GM11168 (cell line): Measurements from ENCODE around the gene DLL4.

ENCODE experiments used
- in situ Hi-C: fragments of 300-500 bp; cut with MboI; formaldehyde crosslinking; loops from one replicate; pipeline ENCODE4 v1.12.0; 2022; ENCODE audit warnings: low sequenced_read_pairs; ENCODE audit not compliant: unreplicated experiment

DLL4 gene

DNA sequence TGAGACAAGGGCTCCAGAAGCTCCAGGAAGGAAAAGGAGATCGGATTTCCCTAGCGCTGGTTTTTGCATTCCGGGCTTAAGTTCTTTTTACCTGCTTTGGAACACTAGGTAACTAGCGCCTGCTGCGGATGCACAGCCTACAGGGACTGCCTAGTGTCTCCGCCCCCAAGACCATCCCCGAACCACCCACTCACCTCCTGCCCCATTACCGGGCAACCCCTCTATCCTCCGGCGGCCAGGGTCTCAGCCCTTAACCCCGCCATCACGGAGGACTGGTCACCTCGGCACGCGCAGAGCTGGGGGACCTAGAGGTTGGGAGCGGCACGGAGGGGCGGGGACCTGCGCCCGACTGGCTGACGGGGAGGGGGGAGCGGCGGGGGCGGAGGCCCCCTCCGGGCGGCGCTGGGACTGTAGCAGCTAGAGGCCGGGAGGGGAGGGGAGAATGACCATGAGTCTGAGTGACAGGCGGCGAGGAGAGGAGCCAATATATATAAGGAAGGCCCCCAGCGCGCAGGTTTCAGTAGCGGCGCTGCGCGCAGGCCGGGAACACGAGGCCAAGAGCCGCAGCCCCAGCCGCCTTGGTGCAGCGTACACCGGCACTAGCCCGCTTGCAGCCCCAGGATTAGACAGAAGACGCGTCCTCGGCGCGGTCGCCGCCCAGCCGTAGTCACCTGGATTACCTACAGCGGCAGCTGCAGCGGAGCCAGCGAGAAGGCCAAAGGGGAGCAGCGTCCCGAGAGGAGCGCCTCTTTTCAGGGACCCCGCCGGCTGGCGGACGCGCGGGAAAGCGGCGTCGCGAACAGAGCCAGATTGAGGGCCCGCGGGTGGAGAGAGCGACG, at the start of gene DLL4:
Gene DLL4 (plus strand): TSS at position 520 of the 839 bp plus-strand sequence. CDS start 329 bp downstream, outside the sequence.
- in situ Hi-C loops: no loop called here

DNA sequence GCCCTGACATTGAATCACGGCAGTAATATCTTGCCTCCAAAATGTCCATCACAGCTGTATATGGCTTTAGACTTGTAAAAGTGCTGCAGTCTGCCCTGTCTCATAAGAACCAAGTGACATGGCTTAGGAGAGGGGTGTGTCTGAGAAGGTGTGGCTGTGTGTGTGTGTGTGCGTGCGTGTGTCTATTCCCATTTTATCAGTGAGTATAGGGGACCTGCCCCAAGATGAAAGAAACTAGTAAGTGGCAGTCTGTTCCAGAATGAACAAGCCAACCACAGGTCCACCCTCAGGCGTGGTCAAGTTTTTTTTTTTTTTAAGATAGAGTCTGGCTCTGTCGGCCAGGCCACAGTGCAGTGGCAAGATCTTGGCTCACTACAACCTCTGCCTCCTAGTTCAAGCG, 49.5 kb upstream of the DLL4 start:
- in situ Hi-C loops: no loop called here

DNA sequence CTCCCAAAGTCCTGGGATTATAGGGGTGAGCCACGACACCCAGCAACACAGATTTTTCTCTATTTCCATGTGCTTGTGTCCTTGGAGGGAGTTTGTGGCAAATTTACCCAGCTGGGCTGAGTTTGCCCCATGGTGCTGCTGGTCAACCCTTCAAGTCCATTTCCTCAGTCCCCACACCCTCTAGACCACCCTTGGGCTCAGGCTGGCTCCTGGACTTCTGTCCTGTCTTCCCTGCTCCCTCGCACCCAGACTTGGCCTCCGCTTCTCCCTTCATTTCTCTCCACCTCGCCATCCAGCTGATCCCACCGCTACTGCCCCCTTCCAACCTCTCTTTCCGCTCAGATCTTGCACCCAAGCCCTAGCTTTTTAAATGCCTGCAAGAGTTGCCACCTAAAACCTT, 47.8 kb upstream of the DLL4 start:
- in situ Hi-C loops: no loop called here

DNA sequence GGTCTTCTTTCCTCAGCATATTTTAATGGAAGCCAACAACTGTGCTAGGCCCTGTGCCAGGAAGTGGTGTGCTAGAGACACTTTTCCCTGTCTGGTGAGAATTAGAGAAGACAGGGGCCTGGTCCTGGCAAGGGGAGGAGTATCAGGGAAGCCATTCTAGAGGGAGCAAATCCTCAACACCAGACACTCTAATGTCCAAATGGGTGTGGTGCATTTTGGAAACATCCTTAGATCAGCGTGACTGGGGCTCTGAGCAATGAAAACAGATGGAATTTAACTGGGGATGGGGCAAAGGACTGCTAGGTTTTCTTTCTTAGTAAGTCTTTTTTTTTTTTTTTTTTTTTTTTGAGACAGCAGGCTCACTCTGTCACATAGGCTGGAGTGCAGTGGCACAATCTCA, 42.6 kb upstream of the DLL4 start:
- in situ Hi-C loops: no loop called here

DNA sequence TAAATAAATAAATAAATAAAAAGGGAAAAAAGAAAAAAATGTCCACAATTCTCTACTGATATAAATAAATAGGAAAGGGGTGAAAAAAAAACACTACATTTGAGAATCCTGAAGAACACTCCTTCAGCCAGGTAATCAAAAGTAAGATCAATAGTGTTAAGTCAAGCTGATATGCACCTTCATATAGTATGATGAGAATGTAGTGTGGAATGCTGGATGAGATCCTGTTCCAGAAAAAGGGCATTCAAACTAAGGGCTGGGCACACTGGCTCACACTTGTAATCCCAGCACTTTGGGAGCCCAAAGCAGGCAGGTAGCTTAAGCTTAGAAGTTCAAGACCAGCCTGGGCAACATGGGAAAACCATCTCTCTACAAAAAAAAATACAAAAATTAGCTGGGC, 40.0 kb upstream of the DLL4 start:
- in situ Hi-C loops: no loop called here

DNA sequence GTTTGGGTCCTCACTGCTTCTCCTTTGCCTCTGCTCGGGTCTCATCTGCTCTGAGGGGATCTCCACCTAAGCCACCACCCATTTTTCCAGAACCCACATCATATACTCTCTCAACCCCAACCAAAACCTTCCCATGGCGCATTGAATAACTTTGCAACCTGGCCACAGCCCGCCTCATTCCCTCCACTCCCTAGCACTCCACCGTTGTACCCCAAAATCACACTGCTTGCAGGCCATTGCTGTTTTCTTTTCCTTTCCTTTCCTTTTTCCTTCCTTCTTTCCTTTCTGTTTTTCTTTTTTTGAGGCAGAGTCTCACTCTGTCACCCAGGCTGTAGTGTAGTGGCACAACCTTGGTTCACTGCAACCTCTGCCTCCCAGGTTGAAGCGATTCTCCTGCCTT, 38.0 kb upstream of the DLL4 start:
- in situ Hi-C loops: loop anchor here (5.0 kb wide), 1 partner anchor 34 kb away; no protein-coding TSS in a partner anchor

DNA sequence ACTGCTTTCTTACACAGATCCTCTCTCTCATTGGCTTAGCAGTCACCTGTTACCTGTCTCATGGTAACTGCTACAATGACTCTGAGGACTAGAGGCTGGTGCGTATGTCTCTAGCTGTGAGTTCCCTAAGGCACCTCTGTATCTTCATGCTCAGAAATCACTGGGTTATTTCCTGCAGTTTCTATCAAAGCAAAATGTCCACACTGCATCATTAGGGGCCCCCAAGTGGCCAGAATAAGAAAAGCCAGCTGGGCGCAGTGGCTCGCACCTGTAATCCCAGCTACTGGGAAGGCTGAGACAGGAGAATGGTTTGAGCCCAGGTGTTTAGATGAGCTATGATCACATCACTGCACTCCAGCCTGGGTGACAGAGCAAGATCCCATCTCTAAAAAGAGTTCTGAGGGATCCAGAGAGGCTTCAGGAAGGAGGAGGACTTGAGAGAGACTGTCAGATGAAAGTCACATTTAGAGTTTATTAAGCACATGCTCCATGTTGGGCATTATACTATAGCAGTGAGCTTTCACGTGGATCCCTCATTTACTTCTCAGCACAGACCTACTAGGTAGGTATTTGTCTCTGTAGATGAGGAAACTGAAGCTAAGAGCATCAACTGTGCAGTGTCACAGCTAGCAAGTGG, 37.2 kb upstream of the DLL4 start:
- in situ Hi-C loops: loop anchor here (5.0 kb wide), 1 partner anchor 35 kb away; no protein-coding TSS in a partner anchor

DNA sequence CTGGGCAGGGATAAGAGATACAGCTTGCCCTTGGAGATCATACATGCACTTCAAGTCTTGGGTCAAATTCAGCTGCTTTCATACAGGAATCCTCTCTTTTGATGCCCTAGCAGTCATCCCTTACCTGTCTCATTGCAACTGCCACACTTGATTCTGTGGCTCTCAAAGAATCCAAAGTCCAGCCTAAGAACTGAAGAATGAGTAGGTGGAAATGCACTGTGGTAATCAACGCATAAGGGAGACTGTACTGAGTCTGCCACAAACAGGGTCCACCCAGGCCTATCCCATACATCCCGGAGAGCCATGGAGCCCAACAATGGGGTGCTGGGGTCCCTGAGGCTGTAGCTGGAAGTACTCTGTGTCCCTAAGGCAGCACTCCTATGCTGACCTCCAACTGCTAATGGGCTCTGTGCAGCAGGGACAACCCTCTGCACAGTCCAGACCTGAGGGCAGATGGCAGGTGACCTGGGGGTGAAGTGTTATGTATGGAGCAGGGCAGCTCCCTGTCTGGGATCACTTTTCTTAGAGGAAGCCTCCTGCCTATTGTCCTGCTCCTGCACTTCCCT, 36.6 kb upstream of the DLL4 start:
- in situ Hi-C loops: loop anchor here (5.0 kb wide), 1 partner anchor 35 kb away; no protein-coding TSS in a partner anchor

DNA sequence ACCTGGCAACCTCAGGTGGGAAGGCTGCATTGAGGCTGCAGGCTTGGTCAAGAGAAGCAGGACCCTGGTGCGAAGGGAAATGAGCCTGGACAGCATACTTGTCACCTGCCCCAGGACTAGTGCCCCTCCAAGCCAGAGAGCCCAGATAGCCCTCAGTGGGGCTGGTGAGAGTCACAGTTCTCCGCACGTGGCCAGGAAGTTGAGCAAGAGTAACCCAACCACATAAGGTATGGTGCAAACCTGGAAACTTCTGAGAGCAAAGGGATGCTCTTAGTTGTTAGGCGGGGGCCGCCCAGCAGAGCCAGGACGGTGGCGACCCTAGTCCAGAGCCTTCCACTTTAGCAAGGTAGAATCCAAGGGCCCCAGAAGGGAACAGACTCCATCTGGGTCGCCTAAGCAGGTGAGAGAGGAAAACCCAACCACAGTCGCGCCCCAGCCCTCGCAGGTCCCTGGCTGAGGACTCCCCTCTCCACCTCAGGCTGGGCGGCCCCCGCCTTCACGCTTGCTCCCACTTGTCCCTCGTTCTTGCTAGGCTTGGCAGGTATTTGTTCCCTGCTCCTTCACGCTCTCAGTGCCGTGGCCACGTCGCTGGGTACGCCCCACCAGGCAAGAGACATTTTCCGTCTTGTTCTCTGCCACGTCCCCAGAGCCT, 36.0 kb upstream of the DLL4 start:
- in situ Hi-C loops: loop anchor here (5.0 kb wide), 1 partner anchor 36 kb away; no protein-coding TSS in a partner anchor

DNA sequence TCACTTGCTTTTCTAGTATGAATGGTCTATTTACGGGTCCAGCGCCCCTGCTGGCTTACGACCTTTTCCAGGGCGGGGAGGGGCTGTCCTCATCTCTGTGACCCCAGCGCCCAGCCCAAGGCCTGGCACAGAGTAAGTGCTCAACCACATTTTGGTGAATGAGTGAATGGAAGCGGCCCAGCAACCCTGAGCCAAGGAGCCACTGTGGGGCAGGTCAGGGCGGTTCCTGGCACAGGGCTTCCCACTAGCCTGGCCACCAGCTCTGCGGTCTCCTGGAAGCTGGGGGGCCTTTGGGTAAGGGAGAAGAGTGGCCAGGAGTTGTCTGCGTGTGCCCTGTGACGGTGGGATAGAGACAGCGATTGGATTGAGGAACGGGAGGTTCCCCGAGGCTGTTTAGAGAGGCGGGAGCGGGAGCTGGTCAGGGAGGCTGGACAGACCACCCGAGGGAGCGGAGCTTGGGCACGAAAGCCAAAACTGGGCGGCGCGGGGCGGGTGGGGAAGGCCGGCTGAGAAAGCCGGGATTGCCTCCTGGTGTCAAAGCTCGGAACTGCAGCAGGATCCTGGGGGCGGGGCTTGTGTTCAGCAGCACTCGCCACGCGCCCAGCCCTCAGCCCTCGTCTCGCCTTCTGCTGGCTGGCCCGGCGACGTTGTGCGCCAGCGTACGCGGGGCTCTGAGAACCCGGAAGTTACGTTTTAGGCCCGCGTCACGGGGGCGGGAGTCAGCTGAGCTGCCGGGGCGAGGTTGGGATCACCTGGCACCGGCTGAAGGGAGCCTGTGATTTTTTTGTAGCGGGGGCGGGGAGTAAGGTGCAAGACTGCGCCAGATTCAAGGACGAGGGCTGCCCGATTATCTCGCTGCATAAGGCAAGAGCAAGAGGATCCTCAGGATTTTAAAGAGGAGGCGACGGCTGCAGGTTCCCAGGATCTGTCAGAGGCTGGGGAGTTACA, 35.1 kb upstream of the DLL4 start, which contains the start of gene VPS18:
Gene VPS18 (plus strand): TSS at position 718 of the 948 bp plus-strand sequence. CDS start 319 bp downstream, outside the sequence.
- in situ Hi-C loops: loop anchor here (5.0 kb wide), 1 partner anchor 37 kb away; no protein-coding TSS in a partner anchor

DNA sequence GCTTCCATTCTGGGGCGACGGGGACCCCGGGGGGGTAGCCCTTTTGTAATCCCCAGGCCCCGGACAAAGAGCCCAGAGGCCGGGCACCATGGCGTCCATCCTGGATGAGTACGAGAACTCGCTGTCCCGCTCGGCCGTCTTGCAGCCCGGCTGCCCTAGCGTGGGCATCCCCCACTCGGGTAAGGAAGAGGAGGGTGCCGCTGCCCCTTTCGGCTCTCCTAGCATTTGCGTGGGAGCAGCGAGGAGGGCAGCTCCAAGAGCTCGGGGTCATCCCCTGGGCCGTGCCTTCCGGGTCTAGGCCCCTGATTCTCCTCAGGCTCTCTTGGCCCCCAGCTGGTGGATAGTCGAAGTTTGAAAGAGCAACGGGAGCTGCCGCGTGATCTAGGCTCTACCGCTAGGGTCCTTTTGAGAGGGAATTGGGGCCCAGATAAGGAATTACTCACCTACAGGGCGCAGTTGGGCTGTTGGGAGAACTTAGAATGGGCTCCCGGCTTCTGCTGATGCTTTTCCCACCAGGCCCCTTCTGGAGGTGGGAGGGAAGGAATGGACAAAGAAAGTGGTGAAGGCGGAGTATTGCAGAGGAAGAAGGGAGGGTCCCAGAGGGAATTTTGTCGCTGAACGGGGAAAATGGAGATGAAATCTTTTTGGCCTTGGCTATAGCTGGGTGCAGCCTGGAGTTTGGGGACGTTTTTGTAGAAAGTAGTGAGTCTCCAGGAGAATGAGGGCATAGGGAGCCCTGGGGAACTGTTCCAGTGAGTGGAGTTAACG, 34.3 kb upstream of the DLL4 start:
- in situ Hi-C loops: loop anchor here (5.0 kb wide), 1 partner anchor 38 kb away; no protein-coding TSS in a partner anchor

DNA sequence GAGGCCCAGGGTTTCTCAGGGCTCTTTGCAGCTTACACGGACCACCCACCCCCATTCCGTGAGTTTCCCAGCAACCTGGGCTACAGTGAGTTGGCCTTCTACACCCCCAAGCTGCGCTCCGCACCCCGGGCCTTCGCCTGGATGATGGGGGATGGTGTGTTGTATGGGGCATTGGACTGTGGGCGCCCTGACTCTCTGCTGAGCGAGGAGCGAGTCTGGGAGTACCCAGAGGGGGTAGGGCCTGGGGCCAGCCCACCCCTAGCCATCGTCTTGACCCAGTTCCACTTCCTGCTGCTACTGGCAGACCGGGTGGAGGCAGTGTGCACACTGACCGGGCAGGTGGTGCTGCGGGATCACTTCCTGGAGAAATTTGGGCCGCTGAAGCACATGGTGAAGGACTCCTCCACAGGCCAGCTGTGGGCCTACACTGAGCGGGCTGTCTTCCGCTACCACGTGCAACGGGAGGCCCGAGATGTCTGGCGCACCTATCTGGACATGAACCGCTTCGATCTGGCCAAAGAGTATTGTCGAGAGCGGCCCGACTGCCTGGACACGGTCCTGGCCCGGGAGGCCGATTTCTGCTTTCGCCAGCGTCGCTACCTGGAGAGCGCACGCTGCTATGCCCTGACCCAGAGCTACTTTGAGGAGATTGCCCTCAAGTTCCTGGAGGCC, 29.5 kb upstream of the DLL4 start:
- in situ Hi-C loops: no loop called here

DNA sequence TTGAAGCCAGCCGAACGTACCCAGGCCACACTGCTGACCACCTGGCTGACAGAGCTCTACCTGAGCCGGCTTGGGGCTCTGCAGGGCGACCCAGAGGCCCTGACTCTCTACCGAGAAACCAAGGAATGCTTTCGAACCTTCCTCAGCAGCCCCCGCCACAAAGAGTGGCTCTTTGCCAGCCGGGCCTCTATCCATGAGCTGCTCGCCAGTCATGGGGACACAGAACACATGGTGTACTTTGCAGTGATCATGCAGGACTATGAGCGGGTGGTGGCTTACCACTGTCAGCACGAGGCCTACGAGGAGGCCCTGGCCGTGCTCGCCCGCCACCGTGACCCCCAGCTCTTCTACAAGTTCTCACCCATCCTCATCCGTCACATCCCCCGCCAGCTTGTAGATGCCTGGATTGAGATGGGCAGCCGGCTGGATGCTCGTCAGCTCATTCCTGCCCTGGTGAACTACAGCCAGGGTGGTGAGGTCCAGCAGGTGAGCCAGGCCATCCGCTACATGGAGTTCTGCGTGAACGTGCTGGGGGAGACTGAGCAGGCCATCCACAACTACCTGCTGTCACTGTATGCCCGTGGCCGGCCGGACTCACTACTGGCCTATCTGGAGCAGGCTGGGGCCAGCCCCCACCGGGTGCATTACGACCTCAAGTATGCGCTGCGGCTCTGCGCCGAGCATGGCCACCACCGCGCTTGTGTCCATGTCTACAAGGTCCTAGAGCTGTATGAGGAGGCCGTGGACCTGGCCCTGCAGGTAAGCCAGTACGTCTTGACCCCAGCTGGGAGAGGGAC, 28.7 kb upstream of the DLL4 start:
- in situ Hi-C loops: no loop called here

DNA sequence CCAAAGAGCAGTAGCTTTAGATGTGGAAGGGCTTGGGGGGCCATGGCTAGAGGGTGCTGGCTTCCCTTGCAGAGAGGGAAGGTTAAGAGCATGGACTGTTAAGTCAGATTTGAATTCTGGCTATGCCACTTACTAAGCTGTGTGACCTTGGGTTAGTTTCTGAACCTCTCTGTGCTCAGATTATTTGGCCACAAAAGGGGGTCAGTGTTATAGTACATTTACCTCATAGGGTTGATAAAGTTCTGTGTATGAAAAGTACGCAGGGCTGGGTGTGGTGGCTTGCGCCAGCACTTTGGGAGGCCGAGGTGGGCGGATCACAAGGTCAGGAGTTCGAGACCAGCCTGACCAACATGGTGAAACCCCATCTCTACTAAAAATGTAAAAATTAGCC, 28.1 kb upstream of the DLL4 start:
- in situ Hi-C loops: no loop called here

DNA sequence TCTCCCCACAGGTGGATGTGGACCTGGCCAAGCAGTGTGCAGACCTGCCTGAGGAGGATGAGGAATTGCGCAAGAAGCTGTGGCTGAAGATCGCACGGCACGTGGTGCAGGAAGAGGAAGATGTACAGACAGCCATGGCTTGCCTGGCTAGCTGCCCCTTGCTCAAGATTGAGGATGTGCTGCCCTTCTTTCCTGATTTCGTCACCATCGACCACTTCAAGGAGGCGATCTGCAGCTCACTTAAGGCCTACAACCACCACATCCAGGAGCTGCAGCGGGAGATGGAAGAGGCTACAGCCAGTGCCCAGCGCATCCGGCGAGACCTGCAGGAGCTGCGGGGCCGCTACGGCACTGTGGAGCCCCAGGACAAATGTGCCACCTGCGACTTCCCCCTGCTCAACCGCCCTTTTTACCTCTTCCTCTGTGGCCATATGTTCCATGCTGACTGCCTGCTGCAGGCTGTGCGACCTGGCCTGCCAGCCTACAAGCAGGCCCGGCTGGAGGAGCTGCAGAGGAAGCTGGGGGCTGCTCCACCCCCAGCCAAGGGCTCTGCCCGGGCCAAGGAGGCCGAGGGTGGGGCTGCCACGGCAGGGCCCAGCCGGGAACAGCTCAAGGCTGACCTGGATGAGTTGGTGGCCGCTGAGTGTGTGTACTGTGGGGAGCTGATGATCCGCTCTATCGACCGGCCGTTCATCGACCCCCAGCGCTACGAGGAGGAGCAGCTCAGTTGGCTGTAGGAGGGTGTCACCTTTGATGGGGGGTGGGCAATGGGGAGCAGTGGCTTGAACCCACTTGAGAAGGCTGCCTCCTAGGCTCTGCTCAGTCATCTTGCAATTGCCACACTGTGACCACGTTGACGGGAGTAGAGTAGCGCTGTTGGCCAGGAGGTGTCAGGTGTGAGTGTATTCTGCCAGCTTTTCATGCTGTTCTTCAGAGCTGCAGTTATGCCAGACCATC, 26.3 kb upstream of the DLL4 start:
- in situ Hi-C loops: no loop called here

DNA sequence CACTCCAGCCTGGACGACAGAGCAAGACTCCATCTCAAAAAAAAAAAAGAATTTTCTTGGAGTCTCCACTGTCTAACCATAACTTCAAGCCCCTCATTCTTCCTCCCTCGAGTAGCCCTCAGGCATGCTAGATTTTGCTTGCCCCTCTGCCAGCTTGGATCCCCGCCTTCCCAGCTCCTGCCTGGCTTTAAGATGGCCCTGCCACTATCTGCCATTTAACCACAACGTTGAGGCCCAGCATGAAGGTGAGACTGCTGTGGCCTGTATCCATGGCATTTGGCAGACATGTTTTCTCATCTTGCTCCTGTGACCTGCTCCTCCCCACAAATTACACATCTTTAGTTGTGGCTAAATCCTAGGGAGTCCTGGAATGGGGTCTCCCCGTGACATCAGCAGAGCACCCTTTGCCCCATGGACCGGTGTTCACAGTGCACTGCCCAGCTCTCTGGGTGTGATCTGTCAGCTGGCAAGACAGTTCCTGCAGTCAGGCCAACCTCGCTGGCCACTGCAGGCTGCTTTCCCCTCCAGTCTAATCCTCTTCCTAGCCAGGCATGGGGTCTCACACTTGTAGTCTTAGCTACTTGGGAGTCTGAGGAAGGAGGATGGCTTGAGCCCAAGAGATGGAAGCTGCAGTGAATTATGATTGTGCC, 24.5 kb upstream of the DLL4 start:
- in situ Hi-C loops: no loop called here
